ENCODE results near the gene ASNSD1. TPM values are rescaled to one million over a fixed set of nuclear protein-coding genes. Genes with fewer than 3 reads are reported as not detected.

The ASNSD1 gene
- total RNA-seq (2014; rRNA removed; shearing (Covaris generic)) = 49.7 and 54.6 TPM in 2 replicates
- polyA plus RNA-seq (2016; fragmentation: Nextera tagmentation; extraction: Ambion mirVana) = 38.4 and 40.7 TPM in 2 replicates
- long read RNA-seq, transcript ASNSD1-201 (6 exons, 2,450 nt) = major isoform, 22 of 34 reads
- long read RNA-seq, partial matches to known transcripts = 0 of 34 reads
- long read RNA-seq, other reads (novel, unspliced or antisense) = 8 of 34 reads

DNA sequence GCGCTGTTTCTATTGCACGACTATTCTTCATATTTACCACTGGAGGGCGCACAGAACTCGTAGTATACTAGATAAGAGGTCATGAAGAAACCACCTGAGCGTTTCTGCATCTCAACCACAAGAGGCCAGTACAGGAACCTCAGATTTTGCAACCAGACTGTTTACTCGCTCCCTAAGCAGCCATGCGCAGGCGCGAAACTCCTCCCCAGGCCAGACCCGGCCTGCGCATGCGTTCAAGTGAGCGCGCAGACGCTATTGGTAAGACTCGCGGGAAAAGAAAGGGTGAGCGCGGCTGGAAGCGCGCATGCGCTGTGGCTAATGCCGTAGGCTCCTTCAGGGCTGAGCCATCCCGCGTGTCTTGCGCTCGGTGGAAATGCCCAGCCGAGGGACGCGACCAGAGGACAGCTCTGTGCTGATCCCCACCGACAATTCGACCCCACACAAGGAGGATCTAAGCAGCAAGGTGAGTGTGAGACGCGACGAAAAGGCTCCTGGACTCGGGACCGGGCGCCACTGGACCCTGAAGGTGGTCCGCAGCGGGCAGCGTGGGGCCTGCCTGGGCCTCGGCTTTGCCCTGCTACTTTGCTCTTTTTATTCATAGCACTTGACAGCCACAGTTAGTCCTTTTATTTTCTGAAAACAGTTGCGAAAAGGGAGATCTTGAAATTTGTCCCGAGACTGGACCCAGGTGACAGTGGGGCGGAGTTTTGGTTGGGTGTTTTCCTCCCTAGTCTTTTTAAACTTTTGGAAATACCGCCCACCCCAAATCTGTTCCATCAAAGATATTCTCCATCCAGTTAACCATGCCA, at the start of gene ASNSD1:
TSS of gene ASNSD1 (plus strand) at position 312 of the 809 bp plus-strand sequence. CDS start 4,674 bp downstream, outside the sequence.
- Mint-ChIP-seq H3K4me1 (0 out of 3 replicates have a peak, but pooled peaks cover 2% of the 10 kb centered on the region), H3K36me3 (ENCODE audit: low read depth) (peaks cover 11% of the 10 kb centered on the region; the same call in 2 of the 3 replicates), H3K4me3 (no peak within 1 kb of the TSS), H3K27ac (no peak within 1 kb of the TSS), H3K27me3 (ENCODE audit: insufficient read depth, low read depth, poor library complexity) (no peaks in the 10 kb centered on the region), H3K9me3 (no peaks in the 10 kb centered on the region)
- Histone ChIP-seq H3K4me1 (ENCODE audit: insufficient read depth) (peaks cover 7% of the 10 kb centered on the region), H3K27me3 (ENCODE audit: insufficient read depth) (no peaks in the 10 kb centered on the region), H3K9me2 (ENCODE audit: insufficient read depth) (no peaks in the 10 kb centered on the region), H3F3A (replicated peaks; ENCODE audit: low read depth) (no peaks in the 10 kb centered on the region), H3K4me3 (peak within 1 kb of the TSS; percentile 70), H3K4me2 (peak within 1 kb of the TSS; percentile 82), H3K27ac (ENCODE audit: low read depth) (no peak within 1 kb of the TSS), H4K20me1 (replicated peaks; ENCODE audit: insufficient read depth) (no peaks in the 10 kb centered on the region; the same call in 1 of the 2 replicates), H3K36me3 (ENCODE audit: insufficient read depth) (peaks cover 4% of the 10 kb centered on the region; the same call in 1 of the 2 replicates), H3K79me2 (replicated peaks; ENCODE audit: insufficient read depth) (peaks cover 23% of the 10 kb centered on the region), H2AFZ (peak within 1 kb of the TSS; percentile 84)
- DNase-seq (ENCODE audit: low spot score) = peak; percentile 99
- TF ChIP-seq, protein P1, sequence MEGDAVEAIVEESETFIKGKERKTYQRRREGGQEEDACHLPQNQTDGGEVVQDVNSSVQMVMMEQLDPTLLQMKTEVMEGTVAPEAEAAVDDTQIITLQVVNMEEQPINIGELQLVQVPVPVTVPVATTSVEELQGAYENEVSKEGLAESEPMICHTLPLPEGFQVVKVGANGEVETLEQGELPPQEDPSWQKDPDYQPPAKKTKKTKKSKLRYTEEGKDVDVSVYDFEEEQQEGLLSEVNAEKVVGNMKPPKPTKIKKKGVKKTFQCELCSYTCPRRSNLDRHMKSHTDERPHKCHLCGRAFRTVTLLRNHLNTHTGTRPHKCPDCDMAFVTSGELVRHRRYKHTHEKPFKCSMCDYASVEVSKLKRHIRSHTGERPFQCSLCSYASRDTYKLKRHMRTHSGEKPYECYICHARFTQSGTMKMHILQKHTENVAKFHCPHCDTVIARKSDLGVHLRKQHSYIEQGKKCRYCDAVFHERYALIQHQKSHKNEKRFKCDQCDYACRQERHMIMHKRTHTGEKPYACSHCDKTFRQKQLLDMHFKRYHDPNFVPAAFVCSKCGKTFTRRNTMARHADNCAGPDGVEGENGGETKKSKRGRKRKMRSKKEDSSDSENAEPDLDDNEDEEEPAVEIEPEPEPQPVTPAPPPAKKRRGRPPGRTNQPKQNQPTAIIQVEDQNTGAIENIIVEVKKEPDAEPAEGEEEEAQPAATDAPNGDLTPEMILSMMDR (conservative IDR thresholded peaks at IDR 0.05; ENCODE audit: low read depth in 2 of 2) = peak; percentile 96 to 97
- TF ChIP-seq, protein P2, sequence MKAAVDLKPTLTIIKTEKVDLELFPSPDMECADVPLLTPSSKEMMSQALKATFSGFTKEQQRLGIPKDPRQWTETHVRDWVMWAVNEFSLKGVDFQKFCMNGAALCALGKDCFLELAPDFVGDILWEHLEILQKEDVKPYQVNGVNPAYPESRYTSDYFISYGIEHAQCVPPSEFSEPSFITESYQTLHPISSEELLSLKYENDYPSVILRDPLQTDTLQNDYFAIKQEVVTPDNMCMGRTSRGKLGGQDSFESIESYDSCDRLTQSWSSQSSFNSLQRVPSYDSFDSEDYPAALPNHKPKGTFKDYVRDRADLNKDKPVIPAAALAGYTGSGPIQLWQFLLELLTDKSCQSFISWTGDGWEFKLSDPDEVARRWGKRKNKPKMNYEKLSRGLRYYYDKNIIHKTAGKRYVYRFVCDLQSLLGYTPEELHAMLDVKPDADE (IDR thresholded peaks at IDR 0.05) = 0 out of 2 replicates have a peak, but pooled peaks have one; percentile 44
- TF ChIP-seq CREB1 (CRISPR knock-in tag; IDR thresholded peaks at IDR 0.05; ENCODE audit: low read depth) = 0 out of 2 replicates have a peak, but pooled peaks have one; percentile 32
- TF ChIP-seq POLR2AphosphoS5 (IDR thresholded peaks at IDR 0.05; ENCODE audit: low read depth) = peak; percentile 97
- TF ChIP-seq ZNF462 (CRISPR knock-in tag; IDR thresholded peaks at IDR 0.05) = no peak
- ATAC-seq = peak; percentile 97

All from GM23338 (cell line).